Stomach (tissue), 9 donors: Measurements from ENCODE around the gene PAK6. TPM values are rescaled to one million over a fixed set of nuclear protein-coding genes. Genes with fewer than 3 reads are reported as not detected.

ENCODE experiments used
- DNase-seq, 2 donors: peaks; one replicate each; pipeline versions ENCODE4 v3.0.0 to v3.0.0-alpha.2; 2013 to 2019
- H3K27ac ChIP-seq, 5 donors: fragments of 200-600 bp in 4 of 5; sonication (generic) in 4 of 5; one replicate each; pipeline ENCODE4 v1.5.1; 2013 to 2019; ENCODE audit warnings: mild to moderate bottlenecking in 1 of 5, moderate library complexity in 1 of 5
- H3K27me3 ChIP-seq, 3 donors: fragments of 200-600 bp; sonication (generic); one replicate each; pipeline ENCODE4 v1.5.1; 2017 to 2019; ENCODE audit warnings: mixed run types in 1 of 3
- H3K36me3 ChIP-seq, 4 donors: fragments of 200-600 bp; sonication (generic); 1 replicate in 3 of 4; 2 replicates in 1 of 4; pipeline ENCODE4 v1.5.1; 2016 to 2019
- H3K4me1 ChIP-seq, 4 donors: fragments of 200-600 bp; sonication (generic); one replicate each; pipeline ENCODE4 v1.5.1; 2016 to 2019
- H3K4me3 ChIP-seq, 4 donors: fragments of 200-600 bp; sonication (generic) in 3 of 4; one replicate each; pipeline ENCODE4 v1.5.1; 2016 to 2019; ENCODE audit warnings: mild to moderate bottlenecking in 1 of 4
- H3K9me3 ChIP-seq, 4 donors: fragments of 200-600 bp; sonication (generic); one replicate each; pipeline ENCODE4 v1.5.1; 2016 to 2019
- CTCF ChIP-seq, 7 experiments: fragments of 450-650 bp in 4 of 7; fragments of 200-600 bp in 3 of 7; sonication (generic) in 3 of 7; IDR thresholded peaks; one replicate each; pipeline ENCODE4 v1.5.1; 2016 to 2019; ENCODE audit warnings: antibody characterized with exemption in 7 of 7, control low read depth in 2 of 7, mild to moderate bottlenecking in 1 of 7
- EP300 ChIP-seq: sonication (generic); formaldehyde crosslinking; IDR thresholded peaks from one replicate; pipeline ENCODE4 v1.6.1; 2017; ENCODE audit warnings: antibody characterized with exemption
- POLR2A ChIP-seq, 4 donors: fragments of 450-650 bp; IDR thresholded peaks; one replicate each; pipeline ENCODE4 v1.6.1; 2016; ENCODE audit warnings: antibody characterized with exemption in 4 of 4, control low read depth in 2 of 4, mild to moderate bottlenecking in 1 of 4, moderate library complexity in 1 of 4
- POLR2AphosphoS5 ChIP-seq, 3 donors: sonication (generic); formaldehyde crosslinking; IDR thresholded peaks; one replicate each; pipeline ENCODE4 v1.6.1; 2016; ENCODE audit warnings: antibody characterized with exemption in 3 of 3
- WGBS, 5 donors: extraction: QIAGEN DNeasy Blood & Tissue Kit in 3 of 5; methylation state at CpG; one replicate each; pipeline versions ENCODE4 v1.1.5 to v1.1.7; 2013 to 2018; 5-methylcytosine and 5-hydroxymethylcytosine counted together
- intact Hi-C: fragments of 100-400 bp; cut with DNase I; formaldehyde crosslinking; loops from one replicate; pipeline ENCODE4 v1.15.1; 2023; ENCODE audit warnings: low total_unique reads
- polyA plus RNA-seq, 3 donors: library from polyadenylated mRNA; stranded (reverse); fragments of 200-250 nt; gene quantifications; one replicate each; pipeline ENCODE4 v1.2.3, GENCODE V29; 2013
- total RNA-seq, 5 donors: library from RNA; depleted of rRNA; stranded (reverse); fragments of >200 nt; gene quantifications; one replicate each; pipeline versions ENCODE4 v1.1.0 to v1.2.3, GENCODE V29; 2014 to 2016
- donor health status: healthy with polysubstance abuse.
- donor health status: Bipolar disorder and iron deficiency.
- donor health status: healthy.

The PAK6 gene
- total and polyA plus RNA-seq, 8 donors: under 0.01 to 91.9 (median 6.2) TPM

GRCh38 chr15:40306371-40306770 is 67.5 kb downstream of the PAK6 start:
- DNase-seq: no peak
- H3K4me1 ChIP-seq: peaks cover 3 to 46% (median 21%) of the 10 kb centered on the region in 4 donors
- peak overlapping the region; percentile 20 to 48 (median 40) for H3K4me3 ChIP-seq
- intact Hi-C loops: no loop called here
- TF ChIP-seq CTCF (IDR thresholded peaks at IDR 0.05) (no peak), POLR2AphosphoS5 (IDR thresholded peaks at IDR 0.05) (no peak), EP300 (no peak), POLR2A (IDR thresholded peaks at IDR 0.05) (no peak)
- WGBS, 5 donors: 77 to 92% (median 80%) methylated on average over 5 of the region's 5 CpGs
- H3K9me3 ChIP-seq: no peaks in the 10 kb centered on the region
- peak overlapping the region in 3 of 5 donors; percentile 69 to 82 (median 82) for H3K27ac ChIP-seq
- peaks cover 0 to 17% (median 0%) of the 10 kb centered on the region in 3 donors for H3K27me3 ChIP-seq
- peaks cover 0 to 16% (median 0%) of the 10 kb centered on the region in 4 donors for H3K36me3 ChIP-seq

DNA sequence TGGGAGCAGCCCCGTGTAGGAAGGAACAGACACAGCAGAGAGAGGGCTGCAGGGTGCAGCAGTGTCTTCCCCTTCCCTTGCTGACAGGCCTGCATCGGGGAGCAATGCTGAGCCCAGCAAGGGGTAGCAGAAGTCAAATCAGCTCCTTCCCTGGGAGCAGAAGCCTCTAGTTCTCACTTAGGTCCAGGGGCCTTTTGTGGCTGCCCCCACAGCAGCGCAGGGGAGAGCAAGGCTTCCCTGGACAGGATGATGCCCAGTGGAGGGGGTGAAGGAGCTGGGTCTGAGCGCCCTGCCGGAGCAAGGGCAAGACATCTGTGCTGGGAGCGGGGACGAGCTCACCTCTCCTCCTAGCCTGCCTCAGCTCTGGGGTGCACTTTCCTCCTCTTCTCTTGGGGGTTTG is 68.0 kb downstream of the PAK6 start:
- peak overlapping the region; percentile 20 to 48 (median 40) for H3K4me3 ChIP-seq
- peak overlapping the region in 4 of 5 donors; percentile 67 to 82 (median 76) for H3K27ac ChIP-seq
- peaks cover 0 to 11% (median 0%) of the 10 kb centered on the region in 4 donors for H3K36me3 ChIP-seq
- H3K9me3 ChIP-seq: no peaks in the 10 kb centered on the region
- no peak for TF ChIP-seq CTCF (IDR thresholded peaks at IDR 0.05)
- peaks cover 0 to 18% (median 0%) of the 10 kb centered on the region in 3 donors for H3K27me3 ChIP-seq
- no peak for DNase-seq
- H3K4me1 ChIP-seq: peaks cover 3 to 42% (median 21%) of the 10 kb centered on the region in 4 donors
- 57 to 79% (median 77%) methylated on average over 5 to 7 of the region's 7 CpGs for WGBS, 5 donors
- intact Hi-C loops: no loop called here

DNA sequence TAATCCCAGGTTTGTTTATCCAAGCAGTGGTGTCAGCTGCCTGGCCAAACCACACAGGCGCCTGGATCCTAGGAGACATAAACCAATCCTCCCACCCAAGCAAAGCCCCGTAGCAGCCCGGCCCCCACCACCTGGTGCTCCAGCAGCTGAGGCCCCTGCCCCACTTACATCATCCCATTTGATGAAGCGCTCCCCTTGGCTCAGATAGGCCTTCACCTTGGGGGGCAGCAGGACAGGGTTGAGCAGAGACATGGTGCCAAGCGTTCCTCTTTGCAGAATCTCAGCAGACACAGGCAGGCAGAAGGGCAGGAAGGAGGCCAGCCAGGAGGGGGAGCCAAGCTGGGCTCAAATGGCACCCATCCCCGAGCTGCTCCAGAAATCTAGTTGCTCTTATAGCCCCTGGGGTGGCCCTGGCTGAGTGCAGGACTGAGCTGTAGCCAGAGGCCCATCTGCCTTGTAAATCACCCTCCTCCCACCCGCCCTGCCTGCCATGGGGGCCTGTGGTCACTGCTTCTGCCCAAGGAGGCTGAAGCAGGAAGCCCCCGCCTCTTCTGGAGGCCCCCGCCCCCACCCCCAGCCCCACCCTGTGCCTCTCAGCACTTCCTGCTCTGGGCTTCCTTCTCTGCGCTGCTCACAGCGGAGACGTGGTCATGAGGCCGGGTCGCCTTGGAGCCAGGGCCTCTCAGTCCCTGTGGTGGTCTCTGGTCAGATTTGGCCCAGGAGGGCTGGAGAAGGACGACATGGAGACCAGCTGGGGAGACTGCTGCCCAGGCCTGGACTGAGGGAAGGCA is 68.8 kb downstream of the PAK6 start, which contains the start of gene PLCB2:
Gene PLCB2, minus strand, starts transcription at position 515 of the 791 bp plus-strand sequence. Its CDS starts 263 bp downstream, at position 252.
- intact Hi-C loops: no loop called here
- DNase-seq: peak in 1 of 2 donors; percentile 63
- peaks cover 0 to 18% (median 0%) of the 10 kb centered on the region in 3 donors for H3K27me3 ChIP-seq
- peaks cover 3 to 42% (median 21%) of the 10 kb centered on the region in 4 donors for H3K4me1 ChIP-seq
- H3K27ac ChIP-seq: peak within 1 kb of the TSS; percentile 57 to 82 (median 69)
- H3K4me3 ChIP-seq: peak within 1 kb of the TSS; percentile 20 to 48 (median 40)
- peaks cover 0 to 4% (median 0%) of the 10 kb centered on the region in 4 donors for H3K36me3 ChIP-seq
- peak in 1 of 3 donors; percentile 32 for TF ChIP-seq POLR2AphosphoS5 (IDR thresholded peaks at IDR 0.05)
- no peak for TF ChIP-seq POLR2A (IDR thresholded peaks at IDR 0.05)
- no peak for TF ChIP-seq CTCF (IDR thresholded peaks at IDR 0.05)
- TF ChIP-seq EP300: no peak
- H3K9me3 ChIP-seq: no peaks in the 10 kb centered on the region
- WGBS, 5 donors: 41 to 56% (median 47%) methylated on average over 8 to 15 of the region's 15 CpGs

- Histone ChIP-seq H3K9me3 (no peaks in the 10 kb centered on the region), H3K4me3 (no peak overlapping the region), H3K4me1 (peaks cover 3 to 43% (median 29%) of the 10 kb centered on the region in 4 donors), H3K27me3 (peaks cover 0 to 18% (median 0%) of the 10 kb centered on the region in 3 donors), H3K27ac (peak overlapping the region in 2 of 5 donors; percentile 82), H3K36me3 (no peaks in the 10 kb centered on the region)
- intact Hi-C loops: no loop called here
- no peak for DNase-seq
- TF ChIP-seq POLR2A (IDR thresholded peaks at IDR 0.05): no peak
- no peak for TF ChIP-seq EP300
- no peak for TF ChIP-seq CTCF (IDR thresholded peaks at IDR 0.05)
- TF ChIP-seq POLR2AphosphoS5 (IDR thresholded peaks at IDR 0.05): no peak
- WGBS, 5 donors: 67 to 84% (median 71%) methylated on average over 8 of the region's 8 CpGs
Observed at GRCh38 chr15:40309344-40309862, 70.5 kb downstream of the PAK6 start.
